ENCODE data around the gene CTNNA3.

GRCh38 chr10:66982053-66982420 lies 714.0 kb downstream of the CTNNA3 start:
- no peak for TF ChIP-seq CTCF (IDR thresholded peaks at IDR 0.05)
- TF ChIP-seq POLR2A (IDR thresholded peaks at IDR 0.05): no peak

Measured in uterus (tissue), 2 donors.